HG03521 (cell line): ENCODE data around the gene DET1.
"Not testable (repeated sequence)": the region's sequence is repeated elsewhere in the genome, so short reads cannot be mapped to it uniquely, and the experiment has no call there.

Experiments
- ATAC-seq: cut with Tn5 transposase; IDR thresholded peaks from one replicate; pipeline ENCODE4 v1.9.1; 2021; ENCODE audit warnings: mild to moderate bottlenecking, moderate library complexity; ENCODE audit not compliant: unreplicated experiment

Gene DET1

DNA sequence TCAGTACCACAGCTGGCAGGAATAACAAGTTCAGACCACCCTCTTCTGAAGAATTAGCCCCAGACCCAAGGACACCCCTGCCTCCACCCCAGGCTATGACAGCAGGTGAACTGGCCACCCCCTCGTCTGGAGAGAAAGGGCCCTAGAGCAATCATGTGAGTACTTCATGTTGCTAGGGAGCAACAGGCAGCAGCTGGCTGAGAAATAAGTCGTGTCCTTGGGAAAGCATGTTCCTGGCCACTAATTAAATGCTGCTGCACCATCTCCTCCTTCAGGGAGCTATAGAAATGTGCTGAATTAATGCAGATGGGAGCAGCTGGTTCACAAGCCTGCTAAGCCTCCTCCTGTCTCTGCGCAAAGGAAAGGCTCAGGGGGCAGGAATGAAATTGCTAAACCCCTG lies 47.5 kb downstream of the DET1 start:
- ATAC-seq, result no peak

- ATAC-seq, result no peak
Observed at GRCh38 chr15:88497109-88497765, 49.2 kb downstream of the DET1 start.

GRCh38 chr15:88493844-88494243 lies 52.6 kb downstream of the DET1 start:
- ATAC-seq, result no peak

GRCh38 chr15:88491158-88491557 lies 55.3 kb downstream of the DET1 start:
- no peak for ATAC-seq

DNA sequence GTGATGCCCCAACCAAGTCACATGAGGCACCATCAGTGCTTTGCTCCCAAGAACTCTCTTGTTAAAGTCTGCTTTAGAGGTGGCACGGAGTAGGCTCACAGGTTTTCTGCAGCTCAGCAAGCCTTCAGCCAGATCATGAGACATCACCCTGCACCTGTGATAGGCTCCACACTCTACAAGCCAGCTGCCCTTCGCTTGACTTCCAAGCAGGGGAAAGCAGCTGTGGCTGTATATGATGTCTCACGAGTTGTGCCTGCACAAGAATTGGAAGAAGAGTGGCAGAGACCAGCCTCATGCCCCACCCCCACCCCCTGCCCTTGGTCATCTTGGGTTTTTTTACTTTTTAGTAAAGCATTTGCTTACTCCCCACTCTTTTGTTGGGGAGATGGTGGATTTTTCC lies 56.4 kb downstream of the DET1 start:
- no peak for ATAC-seq

DNA sequence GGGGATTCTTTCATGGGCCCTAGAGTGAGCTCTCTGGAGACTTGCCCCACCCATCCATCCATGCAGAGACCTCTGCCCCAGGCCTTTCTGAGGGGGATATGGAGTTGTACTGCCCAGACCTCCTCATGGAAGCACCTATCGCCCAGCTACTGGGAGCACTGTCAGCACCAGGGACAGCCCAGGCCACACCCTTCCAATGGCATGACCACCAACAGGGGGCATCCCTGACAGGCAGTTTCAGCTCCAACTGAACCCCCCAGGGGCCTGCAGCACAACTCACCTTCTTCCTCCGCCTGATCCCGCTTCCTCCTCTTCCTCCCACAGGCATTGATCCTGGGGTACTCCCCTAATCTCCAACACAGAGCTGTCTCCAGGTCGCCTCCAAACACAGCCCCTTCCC lies 57.2 kb downstream of the DET1 start:
- ATAC-seq, result no peak

DNA sequence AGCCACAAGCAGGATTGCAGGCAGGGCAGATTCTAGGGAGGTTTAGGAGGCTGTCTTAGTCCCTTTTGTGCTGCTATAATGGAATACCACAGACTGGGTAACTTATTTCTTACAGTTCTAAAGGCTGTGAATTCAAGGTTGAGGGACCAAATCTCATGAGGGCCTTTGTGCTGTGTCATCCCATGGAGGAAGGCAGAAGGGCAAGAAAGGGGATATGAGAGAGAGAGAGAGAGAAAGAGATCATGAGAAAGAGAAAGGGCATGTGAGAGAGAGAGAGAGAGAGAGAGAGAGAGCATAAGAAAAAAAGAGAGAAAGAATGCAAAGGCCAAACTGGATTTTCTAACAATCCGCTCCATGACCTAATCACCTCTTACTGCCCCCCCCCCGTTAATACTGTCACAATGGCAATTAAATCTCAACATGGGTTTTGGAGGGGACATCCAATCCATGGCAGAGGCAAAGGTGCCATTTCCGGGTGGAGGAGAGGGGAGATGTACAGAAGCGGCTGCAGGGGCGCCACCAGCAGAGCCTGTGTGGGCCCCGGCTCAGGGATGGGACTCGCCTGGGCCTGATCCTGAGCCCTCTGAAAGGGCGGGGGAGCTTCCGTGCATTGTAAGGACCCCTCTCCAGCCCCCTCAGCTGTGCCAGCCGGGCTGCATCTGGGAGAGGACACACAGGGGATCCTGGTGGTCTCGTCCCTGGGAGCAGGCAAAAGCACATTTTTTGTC lies 58.5 kb downstream of the DET1 start:
- ATAC-seq, result no peak

- ATAC-seq, result no peak
Observed at GRCh38 chr15:88487178-88487795, 59.2 kb downstream of the DET1 start.

DNA sequence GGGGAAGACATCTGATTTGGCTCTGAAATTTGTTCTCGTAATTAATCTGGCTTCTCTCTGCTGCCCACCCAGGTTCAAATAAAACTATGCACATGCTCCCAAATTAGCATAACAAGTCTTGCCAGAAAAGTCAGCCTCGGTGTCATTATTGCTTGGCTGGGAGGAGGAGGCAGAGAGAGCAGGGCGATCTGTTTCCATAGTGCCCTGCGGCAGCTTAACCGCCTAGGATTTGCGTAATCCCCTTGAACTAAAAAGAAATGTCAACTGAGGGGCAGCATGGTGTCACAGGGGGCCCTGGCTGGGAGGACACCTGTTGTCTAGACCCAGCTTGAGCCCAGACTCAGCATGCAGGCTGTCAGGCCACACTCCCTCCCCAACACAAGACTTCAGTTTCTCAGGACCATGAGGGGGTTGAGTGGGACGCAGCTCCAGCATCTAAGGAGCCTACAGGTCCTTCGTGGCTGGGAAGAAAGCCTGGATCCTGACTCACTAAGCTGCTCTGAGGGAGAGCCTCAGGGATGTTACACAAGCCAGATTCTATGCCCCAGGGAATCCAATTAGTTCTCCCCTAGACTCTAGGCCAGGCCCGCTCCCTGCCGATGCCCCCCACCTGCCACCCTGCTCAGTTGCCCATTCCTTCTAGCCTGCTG lies 61.7 kb downstream of the DET1 start:
- ATAC-seq, result no peak

GRCh38 chr15:88482263-88482662 lies 64.2 kb downstream of the DET1 start:
- ATAC-seq, result no peak

GRCh38 chr15:88480981-88481380 lies 65.5 kb downstream of the DET1 start:
- no peak for ATAC-seq

DNA sequence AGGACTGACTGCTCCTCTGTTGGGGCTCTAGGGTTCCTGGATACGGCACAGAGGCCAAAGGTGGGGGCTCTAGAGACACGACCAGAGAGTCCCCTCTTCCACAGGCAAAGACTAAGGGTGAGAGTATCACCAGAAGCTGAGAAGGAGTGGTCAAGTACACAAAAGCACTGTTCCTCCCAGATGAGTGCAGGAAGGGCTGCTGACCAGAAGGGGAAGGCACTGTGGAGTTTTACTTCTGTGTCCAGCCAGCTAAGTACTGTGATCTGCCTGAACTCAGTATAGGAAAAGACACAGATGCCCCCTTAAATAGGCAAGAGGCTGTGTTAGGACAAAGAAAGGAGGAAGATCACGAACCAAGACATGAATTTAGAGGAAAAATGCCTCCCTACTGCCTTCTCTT lies 67.3 kb downstream of the DET1 start:
- no peak for ATAC-seq

- ATAC-seq, result no peak
Observed at GRCh38 chr15:88477904-88478303, 68.6 kb downstream of the DET1 start.

GRCh38 chr15:88477126-88477525 lies 69.4 kb downstream of the DET1 start:
- ATAC-seq, result no peak

- ATAC-seq, result no peak
Observed at GRCh38 chr15:88476635-88477060, 69.8 kb downstream of the DET1 start.

DNA sequence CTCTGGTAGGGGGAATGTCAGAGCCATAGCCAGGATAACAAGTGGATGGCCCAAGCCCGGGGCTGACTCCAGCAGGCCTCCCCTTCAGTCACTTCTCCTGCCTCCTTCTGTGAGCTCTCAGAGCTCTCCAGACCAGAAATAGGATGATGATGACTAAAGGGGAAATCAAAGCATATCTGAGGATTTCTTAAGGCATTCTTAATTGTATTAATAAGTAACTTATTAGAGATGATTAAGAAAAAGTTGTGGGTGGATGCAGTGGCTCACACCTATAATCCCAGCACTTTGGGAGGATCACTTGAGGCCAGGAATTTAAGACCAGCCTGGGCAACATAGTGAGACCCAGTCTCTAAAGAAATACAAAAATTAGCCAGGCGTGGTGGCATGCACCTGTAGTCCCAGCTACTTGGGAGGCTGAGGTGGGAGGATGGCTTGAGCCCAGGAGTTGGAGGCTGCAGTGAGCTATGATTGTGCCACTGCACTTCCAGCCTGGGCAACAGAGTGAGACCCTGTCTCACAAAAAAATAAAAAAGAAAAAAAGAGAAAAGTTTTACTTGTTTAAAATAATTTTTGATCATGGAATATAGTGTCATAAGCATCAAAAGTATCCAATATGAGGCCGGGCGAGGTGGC lies 72.7 kb downstream of the DET1 start:
- not testable (repeated sequence) for ATAC-seq

GRCh38 chr15:88472225-88472624 lies 74.3 kb downstream of the DET1 start:
- no peak for ATAC-seq

DNA sequence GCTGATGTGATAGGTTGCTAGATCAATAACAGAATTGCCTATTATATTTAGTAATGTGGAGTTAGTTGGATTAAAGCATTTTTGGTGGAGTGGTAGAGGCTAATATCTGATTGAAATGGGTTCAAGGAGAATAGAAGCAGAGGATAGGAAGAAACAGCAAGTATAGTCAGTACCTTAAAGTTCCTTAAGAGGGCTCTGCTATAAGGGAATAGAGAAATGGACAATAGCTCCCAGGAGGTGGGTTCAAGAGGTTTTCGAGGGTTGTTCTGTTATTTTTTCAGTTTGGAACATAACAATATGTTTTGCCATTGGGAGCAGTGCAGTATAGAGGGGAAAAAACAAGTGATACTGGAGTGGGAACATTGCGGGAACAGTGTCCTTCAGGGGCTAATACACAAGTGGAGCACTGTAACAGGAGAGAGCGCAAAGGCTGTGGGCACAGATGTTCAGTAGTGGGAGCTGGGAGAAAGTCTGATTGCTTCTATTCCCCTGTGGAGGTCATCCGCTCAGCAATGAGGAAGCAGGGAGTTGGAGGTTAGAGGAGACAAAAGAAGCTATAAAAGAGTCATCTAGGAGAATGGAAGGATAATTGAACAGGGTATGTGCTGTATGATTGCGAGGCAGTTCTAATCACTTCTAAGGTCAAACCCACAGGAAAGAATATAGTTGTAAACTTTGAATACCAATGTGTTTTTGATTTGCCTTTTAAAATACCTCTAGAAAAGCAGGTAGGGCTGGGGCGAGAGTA lies 75.7 kb downstream of the DET1 start:
- ATAC-seq, result no peak

DNA sequence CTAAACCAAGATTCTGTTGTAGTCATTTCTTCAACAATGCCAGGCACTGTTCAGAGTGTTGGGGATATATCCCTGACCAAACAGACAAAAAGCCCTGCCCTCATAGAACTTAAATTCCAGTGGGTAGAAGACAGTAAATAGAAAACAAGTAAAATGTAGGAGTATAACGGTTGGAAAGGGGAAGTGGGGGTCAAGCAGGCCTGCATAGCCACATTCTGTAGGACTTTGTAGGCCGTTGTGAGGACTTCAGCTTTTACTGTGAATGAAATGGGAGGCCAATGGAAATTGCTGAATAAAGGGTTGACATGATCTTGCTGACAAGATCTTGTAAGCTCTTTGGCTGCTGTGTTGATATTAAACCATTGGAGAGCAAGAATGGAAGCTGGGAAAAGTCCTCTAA lies 77.2 kb downstream of the DET1 start:
- no peak for ATAC-seq

DNA sequence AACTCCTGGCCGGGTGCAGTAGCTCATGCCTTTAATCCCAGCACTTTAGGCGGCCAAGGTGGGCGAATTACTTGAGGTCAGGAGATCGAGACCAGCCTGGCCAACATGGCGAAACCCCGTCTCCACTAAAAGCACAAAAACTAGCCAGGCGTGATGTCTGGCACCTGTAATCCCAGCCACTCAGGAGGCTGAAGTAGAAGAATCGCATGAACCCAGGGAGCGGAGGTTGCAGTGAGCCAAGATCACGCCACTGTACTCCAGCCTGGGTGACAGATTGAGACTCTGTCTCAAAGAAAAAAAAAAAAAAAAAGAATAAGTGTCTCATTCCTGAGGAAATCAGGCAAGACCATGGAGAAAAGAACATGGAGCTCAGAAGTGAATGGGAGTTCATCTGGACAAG lies 77.8 kb downstream of the DET1 start:
- ATAC-seq, result not testable (repeated sequence)
